Measurements from ENCODE around the gene ETDB.
A peak's percentile ranks its signal among the peaks of the same experiment; 100 is the strongest.
"Not testable (repeated sequence)": the region's sequence is repeated elsewhere in the genome, so short reads cannot be mapped to it uniquely, and the experiment has no call there.

The ETDB gene

DNA sequence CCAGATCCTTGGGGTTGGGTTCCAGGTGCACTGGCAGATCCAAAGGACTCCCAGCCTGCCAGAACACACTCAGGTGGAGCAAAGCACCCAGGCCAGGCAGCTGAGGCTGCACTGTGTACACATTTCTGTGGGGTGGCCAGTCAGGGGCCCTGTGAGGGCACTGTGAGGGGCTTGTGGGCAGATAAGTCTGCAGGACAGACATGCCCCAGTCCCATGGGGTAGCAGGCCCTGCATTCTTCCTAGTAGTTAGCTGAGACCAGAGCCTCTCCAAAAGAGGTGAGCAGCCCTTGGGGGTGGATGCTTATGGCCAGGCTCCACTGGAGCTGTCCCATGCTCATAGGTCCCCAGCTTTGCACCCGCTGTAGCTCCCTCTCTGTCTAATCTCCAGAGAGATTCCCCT is 7.6 kb downstream of the ETDB start:
- Histone ChIP-seq H3K4me2 (ENCODE audit: low read length) (no peak overlapping the region), H3K36me3 (ENCODE audit: control insufficient read depth, insufficient read depth, low read length) (no peaks in the 10 kb centered on the region), H3K79me2 (no peaks in the 10 kb centered on the region), H3K9me3 (ENCODE audit: control insufficient read depth, low read length) (no peaks in the 10 kb centered on the region), H3K27me3 (ENCODE audit: control insufficient read depth, insufficient read depth, low read length) (no peaks in the 10 kb centered on the region), H3K27ac (no peak overlapping the region), H3K9ac (no peak overlapping the region), H3K4me1 (no peaks in the 10 kb centered on the region), H2AFZ (no peak overlapping the region), H3K4me3 (ENCODE audit: low read depth, low read length) (no peak overlapping the region)
- no peak for TF ChIP-seq CTCF (IDR thresholded peaks at IDR 0.05)

GRCh38 chrX:135112096-135112729 is 8.1 kb downstream of the ETDB start:
- H3K4me1 ChIP-seq: no peaks in the 10 kb centered on the region
- no peak overlapping the region for H3K4me2 ChIP-seq (ENCODE audit: low read length)
- H3K27ac ChIP-seq: no peak overlapping the region
- no peaks in the 10 kb centered on the region for H3K79me2 ChIP-seq
- TF ChIP-seq CTCF (IDR thresholded peaks at IDR 0.05): peak; percentile 38
- H3K4me3 ChIP-seq (ENCODE audit: low read depth, low read length): no peak overlapping the region
- no peaks in the 10 kb centered on the region for H3K27me3 ChIP-seq (ENCODE audit: control insufficient read depth, insufficient read depth, low read length)
- H3K9me3 ChIP-seq (ENCODE audit: control insufficient read depth, low read length): no peaks in the 10 kb centered on the region
- H3K9ac ChIP-seq: no peak overlapping the region
- no peak overlapping the region for H2AFZ ChIP-seq
- no peaks in the 10 kb centered on the region for H3K36me3 ChIP-seq (ENCODE audit: control insufficient read depth, insufficient read depth, low read length)

DNA sequence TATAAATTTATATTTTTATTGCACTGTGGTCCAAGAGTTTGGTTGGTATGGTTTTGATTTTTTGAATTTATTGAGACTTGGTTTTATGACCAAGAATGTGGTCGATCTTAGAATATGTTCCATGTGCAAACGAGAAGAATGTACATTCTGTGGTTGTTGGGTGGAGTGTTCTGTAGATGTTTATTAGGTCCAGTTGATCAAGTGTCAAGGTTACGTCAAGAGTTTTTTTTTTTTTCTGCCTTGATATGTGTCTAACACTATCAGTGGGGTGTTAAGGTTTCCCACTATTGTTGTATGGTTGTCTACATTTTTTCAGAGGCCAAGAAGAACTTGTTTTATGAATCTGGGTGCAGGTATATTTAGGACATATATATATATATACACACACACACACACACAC is 10.8 kb downstream of the ETDB start:
- H3K27ac ChIP-seq: no peak overlapping the region
- H3K36me3 ChIP-seq (ENCODE audit: control insufficient read depth, insufficient read depth, low read length): no peaks in the 10 kb centered on the region
- no peak overlapping the region for H3K4me2 ChIP-seq (ENCODE audit: low read length)
- no peaks in the 10 kb centered on the region for H3K4me1 ChIP-seq
- no peaks in the 10 kb centered on the region for H3K9me3 ChIP-seq (ENCODE audit: control insufficient read depth, low read length)
- no peak overlapping the region for H3K9ac ChIP-seq
- no peak overlapping the region for H3K4me3 ChIP-seq (ENCODE audit: low read depth, low read length)
- H3K27me3 ChIP-seq (ENCODE audit: control insufficient read depth, insufficient read depth, low read length): no peaks in the 10 kb centered on the region
- TF ChIP-seq CTCF (IDR thresholded peaks at IDR 0.05): no peak
- H2AFZ ChIP-seq: no peak overlapping the region
- no peaks in the 10 kb centered on the region for H3K79me2 ChIP-seq

DNA sequence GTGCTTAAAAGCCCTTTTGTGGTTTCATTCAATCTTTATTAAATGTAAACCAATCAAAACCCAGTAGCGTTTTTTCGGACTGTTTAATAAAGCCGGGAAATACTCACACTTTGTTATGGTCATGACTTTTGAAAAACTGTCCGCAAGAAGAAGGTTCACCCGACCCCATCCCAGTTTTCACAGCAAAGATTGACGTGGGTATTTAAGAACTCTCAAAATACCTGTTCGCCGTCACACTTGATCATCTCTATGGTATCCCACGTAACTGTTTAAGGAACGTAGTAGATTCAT is 20.9 kb downstream of the ETDB start:
- Histone ChIP-seq H3K27ac (no peak overlapping the region), H3K9ac (no peak overlapping the region), H2AFZ (no peak overlapping the region), H3K27me3 (ENCODE audit: control insufficient read depth, insufficient read depth, low read length) (no peaks in the 10 kb centered on the region), H3K9me3 (ENCODE audit: control insufficient read depth, low read length) (no peaks in the 10 kb centered on the region), H3K4me2 (ENCODE audit: low read length) (no peak overlapping the region), H3K4me1 (peaks cover 6% of the 10 kb centered on the region), H3K36me3 (ENCODE audit: control insufficient read depth, insufficient read depth, low read length) (no peaks in the 10 kb centered on the region), H3K79me2 (no peaks in the 10 kb centered on the region), H3K4me3 (ENCODE audit: low read depth, low read length) (peak overlapping the region; percentile 34)
- TF ChIP-seq CTCF (IDR thresholded peaks at IDR 0.05): no peak

DNA sequence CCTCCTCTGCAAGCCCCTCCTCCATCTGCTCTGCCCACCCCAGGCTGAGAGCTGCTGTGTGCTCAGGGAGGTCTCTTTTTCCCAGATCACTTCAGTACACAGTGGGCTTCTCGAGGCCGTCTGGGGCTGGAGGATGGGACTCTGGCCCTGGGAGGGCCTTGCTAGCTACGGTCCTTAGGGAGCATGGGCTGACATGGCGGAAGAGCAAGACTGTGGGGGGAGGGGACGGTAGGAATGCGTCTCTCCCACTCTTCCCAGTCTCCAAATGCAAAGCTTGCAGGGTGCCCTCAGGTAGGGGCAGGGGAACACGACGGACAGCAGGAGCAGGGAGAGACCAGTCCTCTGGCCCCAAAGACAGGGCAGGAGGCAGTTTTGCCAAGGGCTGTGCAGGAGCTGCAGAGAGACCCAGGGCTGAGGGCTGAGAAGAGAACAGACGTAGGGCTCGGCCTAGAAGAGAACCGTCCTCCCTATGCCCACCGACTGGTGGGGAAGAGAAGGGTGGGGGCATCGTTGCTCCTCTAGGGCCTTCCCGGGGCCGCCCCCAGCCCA is 23.1 kb downstream of the ETDB start:
- Histone ChIP-seq H3K4me3 (ENCODE audit: low read depth, low read length) (peak overlapping the region; percentile 57), H2AFZ (peak overlapping the region; percentile 60), H3K27ac (peak overlapping the region; percentile 39), H3K4me2 (ENCODE audit: low read length) (peak overlapping the region; percentile 62)
- H3K79me2 ChIP-seq; H3K36me3 ChIP-seq (ENCODE audit: control insufficient read depth, insufficient read depth, low read length); H3K27me3 ChIP-seq (ENCODE audit: control insufficient read depth, insufficient read depth, low read length); H3K9ac ChIP-seq; H3K4me1 ChIP-seq; H3K9me3 ChIP-seq (ENCODE audit: control insufficient read depth, low read length): not testable (repeated sequence)
